Brain pericyte (primary cell): Measurements from ENCODE around the gene GBP2.
"Not testable (repeated sequence)": the region's sequence is repeated elsewhere in the genome, so short reads cannot be mapped to it uniquely, and the experiment has no call there.

ENCODE experiments used
- DNase-seq: peaks from one replicate; pipeline ENCODE4 v3.0.0-alpha.2; 2012; ENCODE audit warnings: low read depth, low spot score

GBP2 gene, protein sequence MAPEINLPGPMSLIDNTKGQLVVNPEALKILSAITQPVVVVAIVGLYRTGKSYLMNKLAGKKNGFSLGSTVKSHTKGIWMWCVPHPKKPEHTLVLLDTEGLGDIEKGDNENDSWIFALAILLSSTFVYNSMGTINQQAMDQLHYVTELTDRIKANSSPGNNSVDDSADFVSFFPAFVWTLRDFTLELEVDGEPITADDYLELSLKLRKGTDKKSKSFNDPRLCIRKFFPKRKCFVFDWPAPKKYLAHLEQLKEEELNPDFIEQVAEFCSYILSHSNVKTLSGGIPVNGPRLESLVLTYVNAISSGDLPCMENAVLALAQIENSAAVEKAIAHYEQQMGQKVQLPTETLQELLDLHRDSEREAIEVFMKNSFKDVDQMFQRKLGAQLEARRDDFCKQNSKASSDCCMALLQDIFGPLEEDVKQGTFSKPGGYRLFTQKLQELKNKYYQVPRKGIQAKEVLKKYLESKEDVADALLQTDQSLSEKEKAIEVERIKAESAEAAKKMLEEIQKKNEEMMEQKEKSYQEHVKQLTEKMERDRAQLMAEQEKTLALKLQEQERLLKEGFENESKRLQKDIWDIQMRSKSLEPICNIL

DNA sequence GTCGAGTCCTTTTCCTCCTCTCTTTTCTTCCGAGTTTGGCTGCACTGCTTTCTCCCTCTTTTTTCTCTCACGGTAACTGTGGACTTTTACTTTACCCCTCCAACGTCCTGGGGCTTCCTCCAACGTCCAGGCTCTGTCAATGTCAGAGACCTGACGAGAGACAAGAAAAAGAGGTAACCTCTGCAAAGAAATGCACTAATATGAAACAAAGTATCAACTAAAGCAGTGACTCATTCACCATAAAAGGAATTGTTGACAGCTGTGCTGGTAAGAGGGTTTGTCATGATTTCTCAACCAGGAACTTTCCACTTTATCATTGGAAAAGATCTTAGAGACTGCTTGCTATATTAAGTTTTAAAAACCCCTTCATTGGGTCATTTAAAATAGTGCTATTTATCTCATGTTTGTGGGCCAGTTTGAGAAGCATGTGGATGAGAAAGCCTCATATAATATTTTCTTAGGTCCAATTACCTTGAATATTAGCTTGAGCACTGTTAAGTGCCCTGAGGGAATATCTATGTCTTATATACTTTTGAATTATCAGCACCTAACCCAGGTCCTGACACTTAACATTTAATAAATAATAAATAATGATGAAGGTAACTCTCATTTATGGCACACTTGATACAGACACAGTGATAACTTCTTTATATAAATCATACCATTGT is at the start of gene GBP2:
Gene GBP2 (minus strand): TSS at position 202 of the 668 bp plus-strand sequence. CDS start 4,148 bp downstream, outside the sequence.
- DNase-seq, result no peak

DNA sequence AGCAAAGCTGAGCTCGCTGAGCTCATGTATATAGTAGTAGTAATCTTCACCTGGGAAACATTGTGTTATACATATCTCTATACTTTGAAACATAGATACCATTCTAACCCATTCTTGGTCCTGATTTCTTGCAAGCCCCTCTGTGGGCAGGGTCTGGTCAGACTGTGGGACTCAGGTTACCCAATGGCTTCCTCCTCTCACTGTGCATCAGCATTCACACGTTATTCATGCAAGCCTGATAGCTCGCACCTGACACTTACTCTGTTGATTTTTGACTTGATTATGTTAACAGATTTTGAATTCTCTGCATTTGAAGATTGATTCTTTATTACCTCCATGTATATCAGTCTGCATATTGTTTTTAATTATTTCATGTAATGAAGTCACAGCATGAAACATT is 48.6 kb upstream of the GBP2 start:
- DNase-seq, result no peak

DNA sequence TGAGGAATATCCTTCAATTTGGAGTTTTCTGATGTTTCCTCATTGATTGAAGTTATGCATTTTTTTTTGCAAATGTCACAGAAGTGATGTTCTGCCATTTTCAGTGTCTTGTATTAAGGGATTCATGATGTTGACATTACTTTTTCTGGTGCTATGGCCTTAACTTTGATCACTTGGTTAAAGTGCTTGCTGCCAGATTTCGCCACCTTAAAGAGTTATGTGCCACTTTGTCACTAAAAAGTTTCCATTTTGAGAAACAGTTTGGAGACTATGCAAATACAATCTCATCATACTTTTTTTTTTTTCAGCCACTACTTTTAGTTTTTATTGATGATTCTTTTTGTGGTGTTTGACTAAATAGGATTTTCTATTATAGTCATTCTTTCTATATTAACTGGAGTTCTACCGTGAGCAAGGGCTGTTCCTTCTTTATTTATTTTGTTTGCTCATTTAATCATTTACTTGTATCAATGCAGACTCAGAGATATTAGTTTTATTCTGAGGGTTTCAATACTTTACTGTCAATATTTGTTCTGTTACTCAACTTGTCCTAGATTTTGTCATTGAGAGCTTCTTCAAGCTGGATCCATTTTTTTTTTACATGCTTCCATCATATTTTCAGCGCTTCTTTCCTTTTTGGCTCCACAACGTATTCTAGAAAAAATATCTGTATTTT is 46.7 kb upstream of the GBP2 start:
- no peak for DNase-seq

DNA sequence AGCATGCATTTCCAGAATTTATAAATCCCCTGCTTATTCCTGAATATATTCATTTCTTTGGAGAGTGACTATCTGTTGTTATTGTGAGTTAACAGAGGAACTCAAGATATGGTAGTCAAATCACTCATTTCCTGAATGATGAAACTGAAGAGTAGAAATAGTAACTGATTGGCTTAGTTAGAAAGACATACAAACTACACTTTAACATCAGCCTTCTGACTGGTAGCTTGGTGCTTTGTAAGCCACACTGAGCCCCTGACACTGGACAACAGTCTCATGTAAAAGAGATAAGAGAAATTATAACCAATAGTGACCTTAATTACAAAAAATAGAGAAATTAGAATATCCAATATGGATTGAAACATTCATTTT is 45.1 kb upstream of the GBP2 start:
- no peak for DNase-seq

DNA sequence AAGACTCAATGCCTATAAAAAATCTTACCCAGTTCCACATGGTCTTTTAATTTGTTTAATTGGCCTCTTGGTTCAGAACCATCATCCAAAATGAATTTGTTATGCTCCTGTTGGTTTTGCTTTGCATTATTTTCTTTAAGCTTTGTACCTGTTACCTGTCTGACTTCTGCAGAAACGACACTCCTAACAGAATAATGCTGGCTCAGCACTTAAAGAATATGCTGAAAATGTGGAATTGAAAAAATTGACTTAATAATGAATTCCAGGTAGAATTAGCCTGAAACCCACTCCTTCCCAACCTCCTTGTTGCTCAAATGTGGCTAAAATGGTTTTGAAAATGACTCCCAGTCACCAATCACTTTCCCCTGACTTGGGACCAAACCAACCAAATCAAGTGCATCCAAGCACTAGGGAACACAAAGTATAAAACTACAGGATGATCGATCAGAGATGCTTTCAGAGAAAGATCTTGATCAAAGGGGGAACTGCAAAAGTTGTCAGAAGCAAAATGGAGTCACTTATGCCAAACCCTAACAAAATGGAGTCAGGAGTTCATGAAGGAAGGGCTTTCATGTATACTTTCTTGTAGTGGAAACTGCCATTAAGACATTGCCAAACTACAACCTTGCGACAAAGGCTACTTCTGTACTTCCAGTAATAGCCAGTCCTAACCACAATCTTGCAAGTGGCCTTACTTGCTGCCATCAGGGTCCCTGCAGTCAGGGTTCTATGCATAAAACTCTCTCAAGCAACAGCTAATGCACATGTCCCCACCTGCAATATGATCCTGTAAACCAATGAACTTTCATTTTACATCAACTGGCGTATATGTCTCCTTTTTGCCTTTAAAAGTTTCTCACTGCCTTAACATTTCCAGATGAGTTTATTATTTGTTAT is 44.5 kb upstream of the GBP2 start:
- DNase-seq, result no peak

DNA sequence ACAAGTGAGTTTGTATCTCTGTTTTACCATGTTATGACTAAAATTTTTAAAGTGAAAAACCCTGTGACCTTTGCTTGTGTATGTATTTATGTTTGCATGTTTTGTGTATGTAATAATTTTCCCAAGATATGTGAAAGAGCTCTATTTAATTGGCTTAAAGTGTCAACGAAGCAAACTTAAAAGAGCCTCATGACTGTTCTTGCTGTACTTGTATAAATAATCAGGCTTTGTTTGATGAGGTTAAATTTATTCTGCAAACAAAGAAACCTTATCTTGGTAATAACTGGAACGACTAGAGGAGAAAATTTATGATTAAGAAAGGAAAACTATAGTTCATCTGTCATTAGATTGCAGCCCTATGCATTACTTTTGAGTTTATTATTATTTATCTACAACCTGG is 43.3 kb upstream of the GBP2 start:
- DNase-seq, result no peak

DNA sequence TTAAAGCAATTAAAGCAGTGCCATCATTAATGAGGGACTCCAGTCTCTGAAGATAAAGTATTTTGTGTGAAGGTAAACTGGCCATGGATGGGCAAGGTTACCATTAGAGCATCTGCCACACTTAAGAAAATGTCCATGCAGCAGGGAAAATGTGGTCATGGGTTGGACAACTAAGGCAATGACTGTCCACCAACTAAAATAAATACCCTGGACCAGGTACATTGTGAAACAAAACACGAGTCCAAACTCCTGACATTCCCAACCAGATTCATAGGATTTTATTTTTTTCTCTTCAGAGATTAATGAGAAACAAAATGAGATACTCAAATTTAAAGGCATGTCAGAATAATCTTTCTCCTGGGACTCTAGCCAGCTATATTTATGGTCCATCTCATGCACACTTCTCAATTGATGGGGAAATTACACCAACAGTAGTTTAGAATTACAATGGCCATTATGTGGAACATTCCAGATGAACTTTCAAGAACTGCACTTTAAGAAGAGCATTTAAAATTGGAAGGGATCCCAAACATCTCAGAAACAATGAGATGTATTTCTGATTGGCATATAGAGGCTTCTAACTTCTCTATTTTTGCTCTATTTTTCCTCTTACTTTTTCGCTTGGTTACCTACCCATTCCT is 41.8 kb upstream of the GBP2 start:
- DNase-seq, result no peak

DNA sequence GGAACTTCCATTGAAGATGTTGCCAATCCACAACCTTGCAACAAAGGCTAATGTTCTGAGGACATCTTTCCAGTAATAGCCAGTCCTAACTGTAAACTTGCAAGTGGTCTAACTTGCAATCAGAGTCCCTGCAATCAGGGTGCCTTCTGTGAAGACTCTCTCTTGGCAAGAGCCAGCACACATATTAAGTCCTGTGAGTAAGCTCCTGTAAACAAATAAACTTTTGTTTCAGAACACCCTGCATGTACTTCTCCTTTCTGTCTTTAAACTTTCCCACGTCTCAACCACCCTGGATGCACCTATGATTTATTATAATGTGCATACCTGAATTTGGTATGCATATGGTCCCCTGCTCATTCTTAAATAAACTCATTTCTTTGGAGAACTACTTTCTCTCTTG is 40.8 kb upstream of the GBP2 start:
- DNase-seq, result no peak

DNA sequence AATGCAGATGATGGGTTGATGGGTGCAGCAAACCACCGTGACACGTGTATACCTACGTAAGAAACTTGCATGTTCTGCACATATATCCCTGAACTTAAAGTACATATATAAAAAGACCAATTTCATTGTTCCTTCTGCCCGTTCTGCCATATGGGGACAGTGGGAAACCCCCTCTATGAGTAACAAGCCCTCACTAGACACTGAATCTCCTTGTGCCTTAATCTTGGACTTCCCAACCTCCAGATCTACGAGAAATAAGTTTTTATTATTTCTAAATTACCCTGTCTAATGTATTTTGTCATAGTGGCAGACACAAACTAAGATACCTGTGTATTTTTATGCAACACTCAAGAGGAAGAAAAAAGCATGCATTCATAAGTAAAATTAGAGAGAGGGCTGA is 39.9 kb upstream of the GBP2 start:
- DNase-seq, result no peak

DNA sequence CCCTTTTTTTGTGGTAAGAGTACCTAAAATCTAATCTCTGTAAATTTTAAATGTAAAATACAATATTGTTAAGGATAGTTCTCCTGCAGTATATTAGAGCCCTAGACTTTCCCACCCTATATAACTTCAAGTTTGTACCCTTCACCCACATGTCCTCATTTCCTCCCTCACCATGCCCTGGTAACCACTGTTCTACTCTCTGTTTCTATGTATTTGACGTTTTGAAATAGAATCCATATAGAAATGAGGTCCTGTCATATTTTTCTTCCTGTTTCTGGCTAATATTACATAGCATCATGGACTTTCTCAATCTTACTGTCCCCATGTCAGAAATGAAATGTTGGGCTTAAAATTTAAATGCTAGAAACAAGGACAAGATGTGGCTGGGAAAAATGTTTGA is 25.1 kb upstream of the GBP2 start:
- no peak for DNase-seq

DNA sequence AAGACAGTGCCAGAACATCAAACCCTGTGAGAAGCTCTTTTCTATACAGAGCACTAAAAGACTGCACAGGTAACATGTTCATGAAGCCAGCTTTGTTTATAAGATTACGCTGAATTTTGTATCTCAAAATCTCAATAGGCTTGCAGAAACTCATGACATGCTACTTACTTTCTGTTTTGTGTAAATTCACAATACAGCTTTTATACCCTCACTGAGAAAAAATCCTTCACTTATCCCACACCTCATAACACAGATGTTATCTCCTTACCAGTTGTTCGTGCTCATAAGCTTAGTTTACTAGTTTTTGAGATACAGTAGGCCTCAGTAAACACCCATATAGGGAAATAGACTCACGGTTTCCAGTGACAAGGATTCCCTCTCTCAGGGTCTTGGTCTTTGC is 24.1 kb upstream of the GBP2 start:
- DNase-seq, result no peak

DNA sequence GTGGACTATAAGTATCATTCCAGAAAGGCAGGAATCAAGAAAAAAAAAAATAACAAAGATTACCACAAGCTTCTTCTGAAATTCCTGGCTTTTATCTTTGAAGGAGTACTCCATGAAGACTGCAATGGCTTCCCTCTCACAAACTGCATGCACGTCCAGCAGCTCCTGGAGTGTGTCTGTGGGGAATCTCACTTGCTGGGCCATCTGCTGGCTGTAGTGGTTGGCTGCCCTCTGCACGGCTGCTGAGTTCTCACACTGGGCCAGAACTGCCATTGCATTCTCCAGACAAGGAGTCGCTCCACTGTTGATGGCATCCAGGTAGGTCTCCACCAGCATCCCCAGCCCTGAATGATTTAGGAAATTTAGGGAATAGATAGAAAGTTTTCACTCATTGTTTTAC is 23.3 kb upstream of the GBP2 start:
- DNase-seq, result no peak

DNA sequence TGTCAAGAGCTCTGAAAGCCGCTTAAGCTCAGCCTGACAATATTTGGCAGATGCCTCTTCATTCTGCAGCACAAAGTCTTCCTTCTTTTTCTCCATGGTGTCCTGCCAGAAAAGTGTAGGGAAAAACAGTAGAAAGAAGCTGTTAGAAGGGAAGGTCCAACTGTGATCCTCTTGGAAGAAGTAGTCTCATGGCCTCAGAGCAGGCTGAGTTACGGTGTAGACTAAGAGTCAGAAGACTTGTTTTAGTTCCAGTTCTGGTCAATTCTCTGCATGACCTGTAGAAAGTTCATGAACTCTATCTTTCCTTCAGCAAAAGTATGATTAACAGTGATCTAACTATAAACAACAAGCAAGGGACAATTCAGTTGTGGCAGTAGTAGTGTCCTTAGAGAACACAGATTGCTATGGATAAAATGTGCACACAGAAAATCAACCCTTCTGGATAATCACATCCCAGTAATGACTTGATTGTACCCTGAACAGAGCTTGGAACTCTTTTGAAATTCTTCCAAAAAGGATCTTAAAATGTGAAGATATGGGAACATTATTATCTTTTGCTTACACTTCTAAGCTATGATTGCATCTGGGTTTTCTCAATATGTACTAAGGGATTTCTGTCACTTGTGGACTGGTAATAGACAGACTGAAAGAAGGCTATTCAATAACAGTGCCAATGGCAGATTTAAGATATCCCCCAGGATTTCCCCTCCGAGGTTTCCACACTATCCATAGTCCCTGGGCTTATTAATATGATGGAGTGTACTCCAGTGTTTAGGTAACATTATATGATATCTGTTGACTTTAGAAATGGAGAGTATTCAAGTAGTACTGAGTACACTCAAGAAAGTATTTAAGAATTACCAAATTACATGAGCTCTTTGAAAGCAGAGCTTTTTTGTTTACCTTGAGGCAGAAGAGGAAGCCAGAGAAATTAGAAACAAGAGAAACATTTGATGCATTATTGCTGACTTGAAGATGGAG is 22.1 kb upstream of the GBP2 start:
- no peak for DNase-seq

DNA sequence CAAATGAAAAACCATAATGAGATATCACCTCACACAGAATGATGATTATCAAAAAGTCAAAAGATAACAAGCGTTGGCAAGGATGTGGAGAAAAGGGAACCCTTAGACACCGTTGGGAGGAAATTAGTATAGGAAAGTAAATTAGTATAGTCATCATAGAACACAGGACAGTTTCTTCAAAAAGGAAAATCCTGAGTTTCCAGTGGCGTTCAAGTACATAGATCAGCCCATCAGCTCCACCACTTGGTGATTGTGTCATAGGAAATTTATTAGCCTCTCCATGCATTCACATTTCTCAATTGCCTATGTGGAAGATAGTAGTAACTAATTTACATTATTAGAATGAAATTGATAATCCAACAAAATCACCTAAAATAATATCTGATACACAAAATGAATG is 20.8 kb upstream of the GBP2 start:
- DNase-seq, result no peak

DNA sequence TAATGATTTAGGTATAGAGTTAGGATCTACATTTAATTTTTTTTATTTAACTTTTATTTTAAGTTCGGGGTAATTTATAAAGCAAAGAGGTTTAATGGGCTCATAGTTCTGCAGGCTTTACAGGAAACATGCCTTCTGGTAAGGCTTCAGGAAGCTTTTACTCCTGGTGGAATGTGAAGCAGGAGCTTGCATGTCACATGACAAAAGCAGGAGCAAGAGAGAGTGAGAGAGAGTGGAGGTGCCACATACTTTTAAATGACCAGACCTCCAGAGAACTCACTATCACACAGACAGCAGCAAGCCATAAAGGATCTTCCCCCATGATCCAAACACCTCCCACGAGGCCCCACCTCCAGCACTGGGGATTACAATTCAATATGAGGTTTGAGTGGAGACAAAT is 17.6 kb upstream of the GBP2 start:
- DNase-seq, result no peak

DNA sequence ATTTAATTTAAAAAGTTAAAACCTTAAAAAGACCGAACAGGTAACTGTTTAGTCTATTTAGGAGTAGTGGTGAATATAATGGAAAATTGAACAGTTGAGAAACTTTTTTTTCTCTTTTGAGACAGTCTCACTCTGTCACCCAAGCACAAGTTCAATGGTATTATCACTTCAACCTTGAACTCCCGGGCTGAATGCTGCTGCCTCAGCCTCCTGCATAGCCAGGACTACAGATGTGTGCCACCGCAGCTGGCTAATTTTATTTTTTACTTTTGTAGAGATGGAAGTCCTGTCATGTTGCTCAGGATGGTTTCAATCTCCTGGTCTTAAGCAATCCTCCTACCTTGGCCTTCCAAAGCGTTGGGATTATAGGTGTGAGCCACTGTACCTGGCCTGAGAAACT is 16.2 kb upstream of the GBP2 start:
- DNase-seq, result no peak

DNA sequence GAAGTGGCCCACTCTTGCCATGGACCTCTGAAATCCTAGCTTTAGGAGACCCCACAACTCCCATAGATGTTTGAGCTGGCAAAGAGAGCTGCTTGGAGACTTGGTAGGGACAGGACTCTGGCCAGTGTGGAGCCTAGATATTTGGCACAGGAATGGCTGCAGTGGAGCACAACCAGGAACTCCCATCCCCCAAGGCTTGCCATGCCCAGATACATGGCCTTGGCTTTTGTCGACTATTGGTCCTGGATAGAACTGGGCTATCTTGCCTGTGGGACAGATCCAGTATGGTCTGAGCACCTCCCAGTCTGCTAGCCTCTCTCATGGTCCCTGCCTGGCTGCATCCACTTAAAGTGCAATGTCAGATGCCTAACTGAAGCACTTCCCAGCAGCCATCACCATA is 7.8 kb upstream of the GBP2 start:
- no peak for DNase-seq

DNA sequence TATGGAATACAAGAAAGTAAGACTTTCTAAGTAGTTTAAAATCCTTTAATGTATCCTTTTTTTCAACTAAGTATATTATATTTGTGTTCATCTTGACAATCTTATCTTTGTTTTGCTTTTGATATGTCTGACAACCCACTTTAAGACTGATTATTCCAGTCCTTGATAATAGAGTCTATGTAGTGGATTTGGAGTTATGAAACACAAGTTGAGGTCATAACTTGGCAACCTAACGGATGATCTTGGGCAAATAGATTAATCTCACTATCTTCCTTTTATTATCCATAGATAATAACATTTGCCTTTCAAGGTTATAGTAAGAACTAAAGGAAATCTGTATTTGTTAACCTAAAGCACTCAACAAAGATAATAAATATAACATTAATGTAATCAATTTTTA is 4.8 kb upstream of the GBP2 start:
- no peak for DNase-seq

DNA sequence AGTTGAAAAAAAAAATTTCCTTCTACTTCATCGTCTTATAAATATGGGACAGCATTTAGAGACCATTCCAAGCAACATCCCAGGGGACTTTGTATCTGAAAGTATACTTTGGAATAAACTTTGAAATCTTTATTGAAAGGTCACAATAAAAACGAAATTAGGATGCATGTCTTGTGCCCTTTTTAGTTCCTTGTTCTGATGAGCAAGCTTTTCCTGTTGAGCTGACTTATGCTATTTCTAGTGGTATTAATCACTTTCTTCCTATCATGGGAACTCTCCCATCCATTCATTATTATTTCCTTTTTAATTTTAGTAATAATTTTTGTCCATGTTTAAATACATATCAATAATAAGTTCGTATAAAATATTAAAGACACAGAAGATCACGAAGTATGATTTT is 4.0 kb upstream of the GBP2 start:
- DNase-seq, result no peak

DNA sequence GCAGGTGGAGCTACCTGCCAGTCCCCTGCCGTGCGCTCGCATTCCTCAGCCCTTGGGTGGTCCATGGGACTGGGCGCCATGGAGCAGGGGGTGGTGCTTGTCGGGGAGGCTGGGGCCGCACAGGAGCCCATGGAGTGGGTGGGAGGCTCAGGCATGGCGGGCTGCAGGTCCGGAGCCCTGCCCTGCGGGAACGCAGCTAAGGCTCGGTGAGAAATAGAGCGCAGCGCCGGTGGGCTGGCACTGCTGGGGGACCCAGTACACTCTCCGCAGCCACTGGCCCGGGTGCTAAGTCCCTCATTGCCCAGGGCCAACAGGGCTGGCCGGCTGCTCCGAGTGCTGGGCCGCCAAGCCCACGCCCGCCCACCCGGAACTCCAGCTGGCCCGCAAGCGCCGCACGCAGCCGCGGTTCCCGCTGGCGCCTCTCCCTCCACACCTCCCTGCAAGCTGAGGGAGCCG is 2.1 kb upstream of the GBP2 start:
- not testable (repeated sequence) for DNase-seq
